Measurements from ENCODE around the gene MTA1.

The MTA1 gene

DNA sequence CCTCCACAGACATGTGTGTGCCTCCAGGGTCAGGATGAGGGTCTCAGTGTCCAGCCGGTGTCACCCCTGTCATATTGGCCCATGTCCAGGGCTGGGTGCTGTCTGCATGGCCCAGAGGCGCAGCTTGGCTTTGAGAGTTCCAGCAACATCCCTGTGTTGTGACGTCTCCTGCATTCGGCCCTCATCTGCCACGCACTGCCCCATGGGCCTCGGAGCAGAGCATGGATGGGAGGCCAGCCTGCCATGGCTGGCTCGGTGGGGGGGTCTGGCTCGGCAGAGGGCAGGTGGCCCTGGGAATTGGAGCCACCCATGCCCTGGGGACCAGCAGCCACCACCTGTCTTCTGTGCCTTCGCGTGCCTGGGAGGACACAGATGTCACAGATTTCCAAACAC is 32.1 kb upstream of the MTA1 start:
- DNase-seq (ENCODE audit: low spot score): no peak

DNA sequence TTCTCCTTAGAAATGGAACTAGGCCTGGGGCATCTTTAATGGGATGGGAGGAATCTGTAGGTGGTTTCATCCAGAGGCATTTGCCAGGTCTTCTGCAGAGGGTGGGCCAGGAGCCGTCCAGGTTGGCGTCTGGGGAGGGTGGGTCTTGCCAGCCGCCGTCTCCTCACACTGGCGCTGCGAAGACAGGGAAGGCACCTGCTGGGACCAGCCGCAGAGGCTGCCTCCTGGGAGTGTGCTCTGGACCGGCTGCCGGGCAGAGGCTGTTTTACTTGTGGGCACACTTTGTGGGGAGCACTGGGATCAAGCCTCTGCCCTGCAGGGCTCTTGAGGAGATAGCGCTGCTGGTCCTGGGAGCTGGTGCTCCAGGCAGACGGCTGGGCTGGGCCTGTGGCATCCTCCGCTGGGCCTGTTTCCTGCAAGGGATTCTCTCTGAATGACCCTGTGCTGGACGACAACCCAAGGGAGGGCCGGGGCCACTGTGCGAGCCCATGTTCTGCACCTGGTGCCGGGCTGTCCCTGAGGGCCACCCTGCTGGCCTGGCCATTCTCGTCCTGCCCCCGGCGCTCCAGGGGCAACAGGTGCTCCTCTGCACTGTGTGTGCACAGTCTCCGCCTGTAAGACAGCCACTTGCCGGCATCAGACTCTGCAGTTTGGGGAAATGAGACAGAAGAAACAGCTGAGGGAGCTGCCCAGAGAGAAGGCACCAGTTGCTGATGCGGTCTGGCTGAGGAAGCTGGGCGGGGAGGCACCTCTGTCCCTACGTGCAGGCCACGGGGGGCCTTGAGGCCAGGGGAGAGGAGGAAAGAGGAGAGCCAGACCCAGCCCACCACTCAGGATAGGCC is 31.3 kb upstream of the MTA1 start:
- DNase-seq (ENCODE audit: low spot score): no peak

DNA sequence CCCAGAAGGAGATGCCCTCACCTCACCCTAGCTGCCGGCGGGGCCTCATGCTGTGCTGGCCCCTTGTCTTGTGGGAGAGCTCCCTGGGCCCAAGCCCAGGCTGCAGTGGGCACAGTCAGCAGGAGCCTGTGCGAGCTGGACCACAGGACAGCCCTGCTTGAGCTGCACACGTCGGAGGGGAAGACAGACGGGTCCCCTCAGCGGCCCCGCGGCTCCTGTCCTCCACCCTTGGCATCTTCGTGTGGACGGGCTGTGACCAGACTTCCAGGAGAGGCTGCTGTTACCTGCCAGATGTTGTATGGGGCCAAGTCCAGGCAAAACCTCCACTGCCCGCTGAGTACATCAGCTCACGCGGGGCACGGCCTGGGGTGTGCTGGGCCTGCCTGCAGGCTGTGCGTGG is 30.7 kb upstream of the MTA1 start:
- DNase-seq (ENCODE audit: low spot score): no peak

DNA sequence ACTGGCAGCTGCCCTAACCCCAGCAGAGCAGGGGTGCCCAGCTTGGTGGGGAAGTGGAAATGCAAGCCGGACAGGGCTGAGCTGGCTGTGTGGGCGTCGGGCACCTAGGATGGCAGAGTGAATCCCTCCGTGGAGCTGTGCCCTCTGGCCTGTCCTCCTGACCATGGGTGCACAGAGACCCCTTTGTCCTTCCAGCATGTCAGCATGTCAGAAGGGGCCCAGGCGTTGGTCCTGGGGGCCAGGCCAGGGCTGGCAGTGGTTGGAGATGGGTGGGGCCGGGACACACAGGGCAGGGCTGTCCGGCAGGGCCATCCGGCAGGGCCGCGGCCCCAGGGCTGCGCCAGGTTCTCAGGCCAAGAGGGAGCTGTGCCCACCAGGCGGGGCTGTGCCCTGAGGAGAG is 30.1 kb upstream of the MTA1 start:
- DNase-seq (ENCODE audit: low spot score): no peak

DNA sequence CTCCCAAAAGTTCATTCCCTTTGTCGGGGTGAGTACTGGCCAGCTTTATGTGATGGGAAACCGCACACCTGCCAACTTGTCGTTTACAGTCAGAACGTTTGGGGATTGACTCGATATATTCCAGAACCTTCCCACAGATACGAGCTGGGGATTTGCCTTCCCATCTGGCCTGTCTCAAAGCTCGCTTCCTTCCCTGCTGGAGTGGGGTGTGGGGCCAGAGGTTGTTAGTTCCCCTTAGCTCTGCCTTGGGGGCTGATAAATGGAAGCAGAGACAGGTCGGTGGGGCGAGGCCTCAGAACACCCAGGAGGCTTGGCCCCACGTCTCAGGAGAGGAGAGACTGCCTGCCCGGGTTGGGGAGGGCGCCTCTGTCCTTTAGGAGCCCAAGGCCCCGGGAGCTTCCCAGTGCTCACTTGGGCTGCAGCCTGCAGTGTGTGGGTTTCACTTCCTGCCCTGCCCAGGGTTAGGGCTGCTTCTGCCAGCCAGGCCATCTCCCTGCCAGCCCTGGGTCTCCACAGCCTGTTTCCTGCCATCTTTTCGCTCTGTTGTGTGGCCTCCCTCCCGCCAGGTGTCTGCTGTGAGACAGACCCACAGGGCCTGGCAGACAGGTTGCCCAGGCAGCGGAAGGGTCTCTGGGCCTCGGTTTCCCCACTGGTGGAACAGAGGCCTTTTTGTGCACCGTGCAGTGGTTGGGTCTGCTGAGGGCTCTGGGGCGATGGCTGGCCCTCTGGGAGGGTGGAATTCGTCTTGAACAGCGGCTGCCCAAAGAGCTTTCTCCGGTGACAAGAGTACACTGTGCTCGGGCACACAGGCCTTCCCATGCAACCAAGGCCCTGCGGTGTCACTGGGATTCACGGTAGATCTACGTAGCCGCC is 29.4 kb upstream of the MTA1 start:
- no peak for DNase-seq (ENCODE audit: low spot score)

DNA sequence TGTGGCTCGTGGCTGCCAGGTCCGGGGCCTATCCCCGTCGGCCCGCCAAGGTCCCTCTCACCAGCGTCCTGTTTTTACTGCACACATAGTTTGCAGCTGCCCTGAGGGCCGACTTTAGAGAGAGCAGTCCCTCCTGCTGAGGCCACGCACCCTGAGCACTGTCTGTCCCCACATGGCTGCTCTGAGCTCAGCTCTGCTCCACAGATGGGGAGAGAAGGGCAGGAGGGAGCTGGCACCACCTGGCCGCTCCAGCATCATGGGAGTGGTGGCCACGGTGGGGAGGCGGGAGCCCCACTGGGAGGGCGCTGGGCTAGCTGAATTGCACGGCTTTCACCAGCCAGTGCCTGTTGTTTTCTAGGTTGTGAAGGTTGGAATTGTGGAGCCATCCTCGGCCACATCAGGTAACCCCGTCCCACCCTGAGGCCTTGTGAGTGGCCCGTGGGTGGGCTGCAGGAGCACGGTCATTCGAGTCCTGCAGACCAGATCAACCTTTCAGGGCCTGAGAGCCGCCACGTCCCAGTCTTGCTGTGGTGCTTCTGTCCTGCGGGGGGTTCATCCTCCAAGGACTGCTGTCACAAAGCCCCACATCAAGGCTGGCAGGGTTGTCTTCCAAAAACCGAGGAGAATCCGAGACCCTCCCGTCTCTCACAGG is 28.7 kb upstream of the MTA1 start:
- no peak for DNase-seq (ENCODE audit: low spot score)

DNA sequence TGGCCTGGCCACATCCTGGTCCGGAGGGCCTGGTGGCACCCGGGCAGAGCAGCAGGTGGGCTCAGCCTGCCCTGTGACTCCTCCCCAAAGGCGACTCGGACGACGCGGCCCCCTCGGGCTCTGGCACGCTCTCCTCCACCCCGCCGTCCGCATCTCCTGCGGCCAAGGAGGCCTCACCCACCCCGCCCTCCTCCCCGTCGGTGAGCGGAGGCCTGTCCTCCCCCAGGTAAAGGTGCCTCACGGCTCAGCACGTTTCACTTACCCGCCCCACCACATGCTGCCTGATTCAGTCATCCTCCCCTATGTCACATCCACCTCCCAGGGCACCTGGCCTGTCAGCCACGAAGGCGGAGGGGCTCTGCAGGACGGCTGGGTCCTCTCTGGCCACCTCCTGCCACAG is 28.1 kb upstream of the MTA1 start:
- DNase-seq (ENCODE audit: low spot score): no peak

DNA sequence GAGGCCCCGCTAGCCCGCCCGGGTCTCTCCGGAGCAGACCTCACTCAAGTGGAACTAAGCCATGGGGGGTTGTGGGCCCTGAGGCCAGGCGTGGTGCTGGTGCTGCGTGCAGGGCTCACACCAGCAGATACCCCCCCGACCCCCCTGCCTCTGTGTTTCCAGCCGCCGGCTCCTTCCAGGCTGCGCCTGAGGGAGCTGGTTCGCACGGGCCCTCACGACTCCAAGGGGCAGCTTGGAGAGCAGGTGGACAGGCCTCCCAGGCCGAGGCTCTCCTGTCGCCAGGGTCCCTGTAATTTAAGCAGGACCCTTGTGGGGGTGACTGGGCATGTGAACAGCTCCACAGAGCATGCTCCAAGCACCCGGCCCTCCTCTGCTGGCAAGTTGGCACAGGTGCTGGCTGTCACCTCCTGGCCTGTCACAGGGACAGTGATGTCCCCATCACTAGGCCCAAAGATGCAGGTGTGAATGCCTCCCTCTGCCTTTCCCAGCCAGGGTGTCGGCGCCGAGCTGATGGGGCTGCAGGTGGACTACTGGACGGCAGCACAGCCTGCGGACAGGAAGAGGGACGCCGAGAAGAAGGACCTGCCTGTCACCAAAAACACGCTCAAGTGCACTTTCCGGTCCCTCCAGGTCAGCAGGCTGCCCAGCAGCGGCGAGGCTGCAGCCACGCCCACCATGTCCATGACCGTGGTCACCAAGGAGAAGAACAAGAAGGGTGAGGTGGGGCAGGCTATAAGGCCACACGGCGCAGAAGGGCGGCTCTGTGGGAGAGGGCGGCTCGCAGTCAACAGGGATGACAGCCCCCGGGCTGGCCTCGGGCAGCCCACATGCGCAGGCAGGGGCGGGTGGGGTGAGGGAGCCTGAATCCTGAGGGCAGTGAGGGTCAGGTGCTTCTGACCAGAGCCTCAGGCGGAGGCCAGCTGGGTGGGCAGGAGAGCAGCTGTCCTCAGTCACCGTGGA is 27.2 kb upstream of the MTA1 start:
- DNase-seq (ENCODE audit: low spot score): no peak

DNA sequence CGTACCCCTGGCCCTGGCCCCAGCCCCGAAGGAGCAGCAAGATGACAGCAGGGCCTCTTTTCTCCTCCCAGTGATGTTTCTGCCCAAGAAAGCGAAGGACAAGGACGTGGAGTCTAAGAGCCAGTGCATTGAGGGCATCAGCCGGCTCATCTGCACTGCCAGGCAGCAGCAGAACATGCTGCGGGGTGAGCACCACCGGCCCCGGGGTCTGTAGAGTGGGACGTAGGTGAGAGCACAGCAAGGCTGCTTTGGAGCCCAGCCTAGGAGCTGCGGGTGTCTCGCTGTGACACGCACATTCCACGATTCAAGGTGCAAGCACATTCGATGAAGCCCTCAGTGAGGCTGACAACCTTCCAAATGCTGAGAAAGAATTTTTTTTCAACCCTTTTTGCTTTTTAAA is 26.5 kb upstream of the MTA1 start:
- DNase-seq (ENCODE audit: low spot score): no peak

DNA sequence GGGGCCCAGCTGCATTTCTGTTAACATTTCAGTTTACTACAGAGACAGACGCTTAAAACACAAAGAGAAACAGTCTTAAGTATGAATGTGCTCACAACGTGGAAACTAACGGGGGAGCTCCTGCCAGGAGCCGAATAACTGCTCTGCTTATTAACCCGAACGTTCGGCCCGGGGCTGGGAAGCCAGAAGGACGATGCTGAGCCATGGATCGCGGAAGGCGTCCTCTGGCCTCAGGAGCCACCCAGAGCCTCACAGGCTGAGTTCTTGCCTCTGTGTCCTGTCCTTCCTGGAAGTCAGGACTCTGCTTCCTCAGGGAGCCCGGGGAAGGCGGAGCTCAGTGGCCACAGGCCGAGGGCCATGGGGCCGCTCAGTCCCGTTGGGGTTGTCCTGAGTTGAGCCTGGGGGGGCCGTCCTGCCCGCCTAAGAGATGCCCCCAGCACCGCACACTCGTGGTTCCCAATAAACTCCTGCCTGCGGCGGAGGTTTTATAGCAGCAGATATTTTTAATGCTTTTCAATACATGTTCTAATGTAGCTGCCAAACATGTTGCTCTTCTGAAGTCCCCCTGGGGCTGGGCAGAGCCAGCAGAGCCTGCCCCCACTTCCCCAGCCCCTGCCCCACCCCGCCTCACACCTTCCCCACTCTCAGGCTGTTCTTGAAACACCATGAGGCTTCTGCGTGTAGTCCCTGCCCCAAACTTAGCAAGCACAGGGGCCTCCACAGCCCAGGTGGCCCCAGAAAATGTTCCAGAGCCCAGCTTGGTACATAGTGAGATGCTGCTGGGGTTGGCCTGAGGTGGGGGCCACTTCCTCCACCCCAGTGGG is 24.7 kb upstream of the MTA1 start:
- no peak for DNase-seq (ENCODE audit: low spot score)

DNA sequence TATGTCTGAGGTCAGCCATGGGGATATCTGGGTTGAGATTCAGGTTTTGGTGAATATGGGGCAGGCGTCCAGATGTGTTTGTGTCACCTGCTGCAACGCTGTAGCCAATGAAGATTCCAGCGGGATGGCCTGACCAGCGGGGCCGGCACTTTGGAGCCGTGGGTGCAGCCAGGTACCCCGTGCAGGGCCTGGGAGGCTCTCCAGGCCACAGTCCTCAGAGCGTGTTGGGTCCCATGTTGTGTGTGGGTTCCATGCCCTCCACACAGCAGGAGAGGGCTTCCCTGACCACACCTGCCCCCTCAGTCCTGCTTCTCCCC is 24.1 kb upstream of the MTA1 start:
- no peak for DNase-seq (ENCODE audit: low spot score)

DNA sequence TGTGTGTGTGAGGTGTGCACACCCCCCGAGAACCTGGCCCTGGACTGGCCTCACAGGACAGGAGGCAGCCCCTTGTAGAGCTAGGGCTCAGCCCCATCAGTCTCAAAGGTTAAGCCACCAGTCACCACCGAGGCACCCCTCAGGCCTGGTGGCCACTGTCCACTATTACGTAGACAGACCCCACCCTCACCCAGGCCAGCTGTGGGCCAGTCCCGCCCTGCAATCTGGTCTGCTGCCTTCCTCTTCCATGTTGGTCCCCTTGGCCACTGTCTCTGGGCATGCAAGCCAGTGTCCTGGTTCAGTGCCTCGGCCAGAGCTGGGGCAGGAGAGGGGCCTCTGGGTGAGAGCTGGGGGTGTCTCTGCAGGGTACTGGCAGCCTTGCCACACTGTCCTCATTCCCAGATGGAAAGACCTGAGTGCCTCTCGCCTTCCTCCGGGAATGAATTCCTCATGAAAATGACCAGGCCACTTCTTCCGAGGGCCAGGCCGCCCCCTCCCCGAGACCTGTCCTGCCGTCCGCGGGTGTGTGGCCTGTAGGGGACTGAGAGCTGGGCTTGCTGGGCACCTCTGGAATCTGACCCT is 22.2 kb upstream of the MTA1 start:
- no peak for DNase-seq (ENCODE audit: low spot score)

DNA sequence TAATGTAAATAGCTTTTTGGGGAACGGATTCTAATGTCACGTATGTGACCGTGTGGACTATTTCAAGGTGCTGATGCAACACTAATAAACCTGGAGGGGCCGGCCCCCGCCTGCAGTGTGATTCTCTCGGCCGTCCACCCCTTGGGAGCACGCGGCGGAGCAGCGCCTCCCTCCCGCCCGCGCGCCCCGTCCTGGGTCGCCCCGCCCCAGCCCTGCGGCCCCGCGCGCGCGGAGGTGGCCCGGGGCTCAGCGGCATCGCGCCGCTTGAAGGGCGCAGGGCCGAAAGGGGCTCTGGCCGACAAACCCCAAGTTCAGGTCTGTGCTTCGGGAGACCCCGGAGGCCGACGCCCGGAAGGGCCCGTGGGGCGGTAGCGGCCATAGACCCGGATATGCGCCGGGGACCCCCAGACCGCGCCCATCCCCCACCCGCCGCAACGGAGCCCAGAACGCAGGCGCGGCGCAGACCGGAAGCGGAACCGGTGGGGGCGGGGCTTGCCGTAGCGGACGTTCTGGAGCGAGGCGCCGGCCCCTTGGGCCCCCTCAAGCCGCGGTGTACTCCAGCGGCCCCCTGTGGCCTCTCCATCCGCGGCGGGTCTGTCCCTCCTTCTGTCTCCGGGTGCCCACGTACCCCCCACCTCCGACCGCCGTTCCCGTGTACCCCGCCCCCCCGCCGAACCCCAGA is 21.4 kb upstream of the MTA1 start, which contains the start of gene TEX22:
TSS of gene TEX22 (plus strand) at position 495 of the 682 bp plus-strand sequence. CDS start 803 bp downstream, outside the sequence.
- peak; percentile 82 for DNase-seq (ENCODE audit: low spot score)

DNA sequence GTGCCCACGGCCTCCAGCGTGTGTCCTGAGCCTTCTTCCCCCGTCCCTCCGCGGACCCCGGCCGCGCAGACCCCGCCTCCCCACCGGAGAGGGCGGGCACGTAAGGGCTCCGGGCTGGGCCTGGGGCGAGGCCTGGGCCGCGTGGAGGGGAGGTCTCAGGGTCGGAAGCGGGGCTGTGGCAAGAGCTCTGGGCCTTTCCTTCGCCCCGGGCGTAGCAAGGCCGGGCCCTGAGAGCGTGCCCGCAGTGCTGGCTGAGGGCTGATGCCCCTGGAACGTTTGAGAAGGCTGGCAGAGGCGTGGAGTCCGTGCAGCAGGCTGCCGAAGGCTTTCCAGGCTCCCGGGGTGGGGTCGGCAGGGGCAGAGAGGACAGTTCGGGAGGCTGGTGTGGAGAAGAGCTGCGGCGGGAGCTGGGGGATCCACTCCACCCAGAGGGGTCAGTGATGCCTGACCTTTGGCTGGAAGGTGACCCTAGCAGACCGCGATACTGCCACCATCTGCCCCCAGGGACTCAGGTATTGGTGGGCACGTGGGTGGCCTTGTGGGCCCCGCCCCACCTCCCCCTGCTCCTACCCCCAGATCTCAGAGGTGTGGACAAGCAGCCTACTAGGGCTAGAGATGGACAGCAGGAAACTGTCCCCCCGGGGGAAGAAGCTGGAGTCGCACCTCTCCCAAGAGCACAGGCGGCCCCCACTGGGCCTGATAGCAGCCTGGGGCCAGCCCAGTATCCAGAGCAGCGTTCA is 20.7 kb upstream of the MTA1 start:
- peak; percentile 22 for DNase-seq (ENCODE audit: low spot score)

DNA sequence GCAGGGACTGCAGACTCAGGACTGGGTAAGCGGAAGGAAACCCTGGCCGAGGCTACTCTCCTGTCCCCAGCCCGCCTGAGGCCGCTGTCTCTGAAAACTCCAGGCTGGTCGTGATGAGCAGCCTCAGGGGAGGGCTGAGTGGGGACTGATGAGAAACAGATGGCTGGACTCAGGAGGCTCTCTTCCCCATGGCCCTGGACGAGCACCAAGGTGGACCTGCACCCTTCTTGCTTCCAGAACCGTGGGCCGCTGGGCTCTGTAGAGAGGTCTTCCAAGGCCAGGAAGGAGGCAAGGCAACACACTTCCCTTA is 20.2 kb upstream of the MTA1 start:
- DNase-seq (ENCODE audit: low spot score): no peak

DNA sequence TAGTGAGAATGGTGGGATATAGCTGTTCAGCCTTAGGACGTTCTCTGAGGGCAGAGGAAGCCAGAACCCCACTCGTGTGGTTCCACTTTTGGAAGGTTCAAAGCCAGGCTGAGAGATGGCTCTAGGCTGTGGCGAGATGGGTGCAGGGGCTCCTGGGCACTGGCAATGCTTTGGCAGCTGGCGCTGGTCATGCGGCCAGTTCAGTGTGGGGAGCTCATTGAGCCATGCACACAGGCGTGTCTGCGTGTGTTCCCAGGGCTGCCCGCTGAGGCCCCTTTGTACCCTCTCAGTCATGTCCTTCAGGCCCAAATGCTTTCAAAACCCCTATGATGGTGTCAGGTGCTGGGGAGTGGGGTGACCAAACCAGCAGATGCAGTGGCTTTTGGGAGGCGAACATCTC is 19.6 kb upstream of the MTA1 start:
- no peak for DNase-seq (ENCODE audit: low spot score)

DNA sequence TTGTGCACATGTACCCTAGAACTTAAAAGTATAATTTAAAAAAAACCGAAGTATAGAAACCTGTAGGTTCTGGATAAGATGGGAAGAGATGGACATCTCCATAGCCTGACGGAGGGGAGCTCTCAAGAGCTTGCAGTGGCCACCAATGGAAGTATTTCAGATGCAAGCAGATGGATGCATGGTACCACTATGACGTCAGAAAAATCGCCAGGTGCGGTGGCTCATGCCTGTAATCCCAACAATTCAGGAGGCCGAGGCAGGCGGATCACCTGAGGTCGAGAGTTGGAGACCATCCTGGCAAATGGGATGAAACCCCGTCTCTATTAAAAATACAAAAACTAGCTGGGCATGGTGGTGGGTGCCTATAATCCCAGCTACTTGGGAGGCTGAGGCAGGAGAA is 17.9 kb upstream of the MTA1 start:
- no peak for DNase-seq (ENCODE audit: low spot score)

DNA sequence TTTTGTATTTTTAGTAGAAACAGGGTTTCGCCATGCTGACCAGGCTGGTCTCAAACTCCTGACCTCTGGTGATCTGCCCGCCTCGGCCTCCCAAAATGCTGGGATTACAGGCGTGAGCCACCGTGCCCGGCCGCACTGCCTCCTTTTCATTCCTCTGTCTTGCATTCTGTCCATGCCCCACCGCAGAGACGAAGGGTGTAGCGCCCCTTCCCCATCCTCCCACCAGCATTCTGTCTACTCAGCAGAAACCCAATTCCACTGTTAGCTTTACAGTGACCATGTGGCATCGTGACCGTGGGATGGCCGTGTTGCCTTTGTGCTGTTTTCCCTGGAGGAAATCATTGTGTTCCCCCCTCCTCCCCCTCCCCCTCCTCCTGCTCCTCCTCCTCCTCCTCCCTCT is 11.0 kb upstream of the MTA1 start:
- DNase-seq (ENCODE audit: low spot score): no peak

DNA sequence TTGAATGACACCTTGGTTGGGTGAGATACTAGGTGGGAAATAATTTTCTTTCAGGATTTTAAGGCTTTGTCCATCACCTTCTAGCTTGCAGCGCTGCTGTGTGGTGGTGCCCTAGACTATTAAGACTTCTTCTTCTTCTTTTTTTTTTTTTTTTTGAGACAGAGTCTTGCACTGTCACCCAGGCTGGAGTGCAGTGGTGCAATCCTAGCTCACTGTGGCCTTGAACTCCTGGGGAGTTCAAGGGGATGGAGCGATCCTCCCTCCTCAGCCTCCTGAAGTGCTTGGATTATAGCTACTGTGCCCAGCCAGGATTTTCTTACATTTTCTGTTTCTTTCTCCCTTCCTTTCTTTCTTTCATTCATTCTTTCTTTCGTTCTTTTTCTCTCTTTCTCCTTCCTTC is 10.3 kb upstream of the MTA1 start:
- DNase-seq (ENCODE audit: low spot score): no peak

All from CD4-positive, alpha-beta T cell treated with Interleukin-6 at 100 ng/mL for 8 hours (primary cell).